HG03520 (cell line): Measurements from ENCODE around the gene AOC2.
"Not testable (repeated sequence)": the region's sequence is repeated elsewhere in the genome, so short reads cannot be mapped to it uniquely, and the experiment has no call there.

ENCODE experiments used
- ATAC-seq: cut with Tn5 transposase; IDR thresholded peaks from one replicate; pipeline ENCODE4 v1.9.1; 2021; ENCODE audit warnings: mild to moderate bottlenecking, moderate library complexity; ENCODE audit not compliant: unreplicated experiment

The AOC2 gene

DNA sequence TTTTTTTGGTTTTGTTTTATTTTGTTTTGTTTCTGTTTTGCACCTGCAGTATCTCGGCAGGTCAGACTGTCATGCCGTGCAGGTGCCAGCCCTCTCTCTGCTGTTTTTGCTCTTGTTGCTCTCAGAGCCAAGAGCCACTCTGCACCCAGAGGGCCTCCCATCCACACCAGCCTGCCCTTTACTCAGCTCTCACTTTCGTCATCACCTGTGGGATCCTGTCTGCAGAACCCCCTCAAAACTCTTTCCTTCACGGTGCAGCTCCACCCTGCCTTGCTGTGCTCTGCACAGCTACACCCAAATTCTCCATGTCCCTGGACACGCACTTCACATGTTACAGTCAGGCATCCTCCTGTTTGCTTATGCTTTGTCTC is 9.2 kb downstream of the AOC2 start:
- no peak for ATAC-seq

DNA sequence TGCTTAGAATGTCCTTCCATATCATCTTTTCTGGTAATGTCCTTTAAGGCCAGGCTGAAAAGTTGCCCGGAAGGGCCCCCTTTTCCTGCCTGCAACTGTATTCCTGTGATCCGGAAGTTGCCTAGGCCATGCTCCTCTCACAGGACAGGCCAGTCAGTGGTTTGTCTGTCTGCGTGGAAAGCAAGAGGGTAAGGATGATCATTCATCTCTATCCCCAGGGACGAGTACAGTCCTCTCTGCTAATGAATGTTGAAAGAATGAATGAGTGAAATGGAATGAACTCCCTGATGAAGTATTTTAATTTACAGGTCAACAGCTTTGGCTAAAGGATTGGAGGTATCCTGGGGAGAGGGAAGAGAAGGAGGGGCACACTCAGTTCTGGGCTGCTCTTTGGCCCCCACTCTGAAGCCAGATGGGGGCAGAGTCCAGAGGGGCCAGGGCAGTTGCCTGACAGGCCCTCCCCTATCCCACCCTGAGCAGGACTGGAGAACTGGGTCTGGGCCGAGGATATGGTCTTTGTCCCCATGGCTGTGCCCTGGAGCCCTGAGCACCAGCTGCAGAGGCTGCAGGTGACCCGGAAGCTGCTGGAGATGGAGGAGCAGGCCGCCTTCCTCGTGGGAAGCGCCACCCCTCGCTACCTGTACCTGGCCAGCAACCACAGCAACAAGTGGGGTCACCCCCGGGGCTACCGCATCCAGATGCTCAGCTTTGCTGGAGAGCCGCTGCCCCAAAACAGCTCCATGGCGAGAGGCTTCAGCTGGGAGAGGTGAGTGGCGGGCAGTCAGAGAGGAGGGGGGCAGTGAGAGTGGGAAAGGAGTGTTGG is 9.8 kb downstream of the AOC2 start:
- ATAC-seq = no peak

DNA sequence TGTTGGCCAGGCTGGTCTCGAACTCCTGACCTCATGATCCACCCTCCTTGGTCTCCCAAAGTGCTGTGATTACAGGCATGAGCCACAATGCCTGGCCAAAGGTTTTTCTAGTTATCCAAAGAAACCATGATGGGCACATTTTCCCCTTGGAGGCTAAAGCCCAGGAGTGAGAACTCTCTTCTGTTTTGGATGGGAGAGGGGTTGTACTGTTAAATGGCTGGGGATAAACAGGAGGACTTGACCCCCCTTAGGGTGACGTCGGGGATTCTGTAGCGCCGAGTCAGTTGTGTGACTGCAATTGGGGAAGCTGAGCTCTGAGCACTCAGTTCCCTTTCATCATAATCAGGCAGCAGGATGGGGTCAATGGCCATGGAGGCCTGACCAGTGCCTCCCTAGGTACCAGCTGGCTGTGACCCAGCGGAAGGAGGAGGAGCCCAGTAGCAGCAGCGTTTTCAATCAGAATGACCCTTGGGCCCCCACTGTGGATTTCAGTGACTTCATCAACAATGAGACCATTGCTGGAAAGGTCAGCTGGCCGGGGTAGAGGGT is 10.7 kb downstream of the AOC2 start:
- no peak for ATAC-seq

DNA sequence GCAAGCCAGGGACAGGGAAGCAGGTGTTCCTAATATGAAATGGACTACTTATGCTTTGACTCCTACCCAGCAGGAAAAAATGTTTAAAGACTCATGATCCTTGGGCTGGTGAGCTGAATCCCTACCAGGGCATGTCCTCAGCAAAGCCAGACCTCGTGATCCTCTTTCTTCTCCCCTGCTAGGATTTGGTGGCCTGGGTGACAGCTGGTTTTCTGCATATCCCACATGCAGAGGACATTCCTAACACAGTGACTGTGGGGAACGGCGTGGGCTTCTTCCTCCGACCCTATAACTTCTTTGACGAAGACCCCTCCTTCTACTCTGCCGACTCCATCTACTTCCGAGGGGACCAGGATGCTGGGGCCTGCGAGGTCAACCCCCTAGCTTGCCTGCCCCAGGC is 11.7 kb downstream of the AOC2 start:
- not testable (repeated sequence) for ATAC-seq

DNA sequence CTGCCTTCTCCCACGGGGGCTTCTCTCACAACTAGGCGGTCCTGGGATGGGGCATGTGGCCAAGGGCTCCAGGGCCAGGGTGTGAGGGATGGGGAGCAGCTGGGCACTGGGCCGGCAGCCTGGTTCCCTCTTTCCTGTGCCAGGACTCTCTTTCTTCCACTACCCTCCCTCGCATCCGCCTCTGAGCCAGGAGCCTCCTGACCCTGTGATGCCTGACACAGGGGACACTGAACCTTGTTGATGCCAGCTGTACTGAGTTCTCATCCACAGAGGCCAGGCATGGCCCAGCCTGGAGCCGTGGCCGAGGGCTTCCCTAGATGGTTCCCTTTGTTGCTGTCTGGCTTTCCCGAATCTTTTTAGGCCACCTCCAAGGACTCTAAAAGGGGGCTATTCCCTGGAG is 12.1 kb downstream of the AOC2 start:
- ATAC-seq = not testable (repeated sequence)

DNA sequence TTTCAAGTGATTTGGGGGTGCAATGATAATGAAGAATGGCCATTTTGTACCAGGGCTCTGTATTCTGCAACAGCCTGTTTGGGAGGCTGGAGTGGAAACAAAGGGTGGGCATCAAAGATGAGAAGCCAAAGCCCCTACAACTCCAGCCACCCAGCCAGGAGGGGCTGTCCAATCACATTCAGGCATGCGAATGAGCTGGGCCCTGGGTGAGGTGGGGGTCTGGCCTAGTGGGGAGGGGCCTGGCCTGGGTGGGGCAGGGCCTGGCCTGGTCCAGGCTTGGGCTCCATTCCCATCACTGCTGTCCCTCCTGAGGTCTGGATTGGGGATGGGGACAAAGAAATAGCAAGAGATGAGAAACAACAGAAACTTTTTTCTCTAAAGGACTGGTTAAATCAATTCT is 13.0 kb downstream of the AOC2 start:
- no peak for ATAC-seq

DNA sequence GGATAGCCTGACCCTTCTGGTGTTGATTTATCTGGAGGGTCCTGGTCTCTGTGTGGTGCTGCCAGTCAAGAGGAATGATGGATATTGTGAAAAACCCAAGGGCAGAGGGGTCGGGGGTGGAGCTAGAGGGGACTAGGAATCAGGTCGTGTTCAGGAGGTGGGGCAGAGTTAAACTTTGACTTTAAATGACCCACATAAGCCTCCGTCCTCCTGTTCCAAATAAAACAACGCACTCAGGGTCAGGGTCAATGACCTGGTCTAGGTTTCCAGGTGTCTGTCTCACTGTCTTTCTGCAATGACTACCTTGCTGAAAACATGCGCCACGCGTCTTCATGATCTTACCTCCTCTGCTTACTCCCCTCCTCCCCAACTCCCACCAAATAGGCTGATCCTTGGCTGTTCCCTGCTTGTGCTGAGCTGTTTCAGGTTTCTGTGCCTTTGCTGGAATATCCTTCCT is 21.3 kb downstream of the AOC2 start:
- no peak for ATAC-seq

DNA sequence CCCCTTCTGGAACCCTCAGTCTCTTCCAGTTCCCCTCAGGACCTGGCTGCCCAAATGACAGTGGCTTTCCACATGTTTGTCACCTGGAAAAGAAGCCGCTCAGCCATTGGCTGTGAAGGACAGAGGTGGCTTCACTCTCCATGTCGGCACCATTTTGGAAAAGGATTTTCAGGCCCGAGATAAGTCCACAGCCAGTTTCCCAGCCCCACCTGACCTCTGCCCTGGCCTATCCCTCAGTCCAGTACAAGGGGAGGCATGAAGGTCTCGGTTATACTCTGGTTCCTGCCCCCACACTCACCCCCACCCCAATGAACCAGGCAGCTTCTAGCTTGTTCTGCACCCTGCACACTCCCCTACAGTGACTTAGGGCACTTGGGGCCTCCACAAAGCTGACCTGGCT is 21.8 kb downstream of the AOC2 start:
- ATAC-seq = no peak

DNA sequence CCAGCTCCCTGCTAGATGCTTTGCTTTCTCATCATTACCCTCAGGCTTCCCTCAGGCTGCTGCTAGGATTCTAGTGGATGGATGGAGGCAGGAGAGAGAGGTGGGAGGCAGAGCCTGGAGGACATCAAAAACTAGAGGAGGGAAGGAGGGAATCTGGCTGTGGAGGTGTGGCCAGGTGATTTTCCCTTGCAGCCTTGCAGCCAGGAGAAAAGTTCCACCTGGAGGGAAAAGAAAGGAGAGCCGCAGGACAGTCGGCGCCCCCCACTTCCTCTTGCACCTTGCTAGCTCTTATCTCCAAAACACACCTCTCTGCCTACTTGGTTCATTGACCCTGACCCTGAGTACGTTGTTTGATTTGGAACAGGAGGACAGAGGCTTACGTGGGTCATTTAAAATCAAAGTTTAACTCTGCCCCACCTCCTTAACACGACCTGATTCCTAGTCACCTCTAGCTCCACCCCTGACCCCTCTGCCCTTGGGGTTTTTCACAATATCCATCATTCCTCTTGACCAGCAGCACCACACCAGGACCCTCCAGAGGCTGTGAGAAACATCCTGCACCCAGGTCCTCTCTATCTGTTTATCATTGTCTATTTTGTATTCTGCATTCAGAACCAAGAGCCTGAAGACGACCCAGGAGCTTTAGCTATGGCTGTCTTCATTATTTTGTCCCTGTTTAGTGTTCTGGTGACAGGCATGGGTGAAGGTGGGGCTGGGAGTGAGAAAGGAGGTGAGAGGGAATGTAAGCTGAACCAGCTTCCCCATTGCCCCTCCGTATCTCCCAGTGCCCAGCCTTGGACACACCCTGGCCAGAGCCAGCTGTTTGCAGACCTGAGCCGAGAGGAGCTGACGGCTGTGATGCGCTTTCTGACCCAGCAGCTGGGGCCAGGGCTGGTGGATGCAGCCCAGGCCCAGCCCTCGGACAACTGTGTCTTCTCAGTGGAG is 22.5 kb downstream of the AOC2 start:
- no peak for ATAC-seq

DNA sequence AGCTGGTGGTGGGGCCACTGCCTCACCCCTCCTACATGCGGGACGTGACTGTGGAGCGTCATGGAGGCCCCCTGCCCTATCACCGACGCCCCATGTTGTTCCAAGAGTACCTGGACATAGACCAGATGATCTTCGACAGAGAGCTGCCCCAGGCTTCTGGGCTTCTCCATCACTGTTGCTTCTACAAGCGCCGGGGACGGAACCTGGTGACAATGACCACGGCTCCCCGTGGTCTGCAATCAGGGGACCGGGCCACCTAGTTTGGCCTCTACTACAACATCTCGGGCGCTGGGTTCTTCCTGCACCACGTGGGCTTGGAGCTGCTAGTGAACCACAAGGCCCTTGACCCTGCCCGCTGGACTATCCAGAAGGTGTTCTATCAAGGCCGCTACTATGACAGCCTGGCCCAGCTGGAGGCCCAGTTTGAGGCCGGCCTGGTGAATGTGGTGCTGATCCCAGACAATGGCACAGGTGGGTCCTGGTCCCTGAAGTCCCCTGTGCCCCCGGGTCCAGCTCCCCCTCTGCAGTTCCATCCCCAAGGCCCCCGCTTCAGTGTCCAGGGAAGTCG is 23.4 kb downstream of the AOC2 start:
- not testable (repeated sequence) for ATAC-seq

DNA sequence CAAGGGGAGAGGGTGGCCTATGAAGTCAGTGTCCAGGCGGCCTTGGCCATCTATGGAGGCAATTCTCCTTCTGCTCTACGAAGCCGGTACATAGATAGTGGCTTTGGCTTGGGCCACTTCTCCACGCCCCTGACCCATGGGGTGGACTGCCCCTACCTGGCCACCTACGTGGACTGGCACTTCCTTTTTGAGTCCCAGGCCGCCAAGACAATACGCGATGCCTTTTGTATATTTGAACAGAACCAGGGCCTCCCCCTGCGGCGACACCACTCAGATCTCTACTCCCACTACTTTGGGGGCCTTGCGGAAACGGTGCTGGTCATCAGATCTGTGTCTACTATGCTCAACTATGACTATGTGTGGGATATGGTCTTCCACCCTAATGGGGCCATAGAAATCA is 24.0 kb downstream of the AOC2 start:
- no peak for ATAC-seq

DNA sequence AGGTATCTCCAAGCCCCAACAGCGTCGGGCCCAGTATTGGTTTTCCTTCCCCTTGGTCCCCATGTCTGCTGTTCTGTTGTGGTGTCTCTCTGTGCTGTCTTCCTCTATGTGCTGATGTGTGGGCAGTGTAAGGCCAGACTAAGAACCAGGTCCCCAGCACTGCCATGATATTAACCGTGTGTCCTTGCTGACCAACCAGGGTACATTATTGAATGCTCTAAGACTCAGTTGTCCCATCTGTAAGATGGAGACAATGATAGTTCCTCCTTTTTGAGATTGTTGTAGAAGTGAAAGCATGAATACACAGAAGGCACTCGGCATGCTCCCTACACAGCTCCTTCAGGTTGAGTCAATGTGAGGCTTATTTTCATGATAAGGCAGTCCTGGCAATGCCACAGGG is 27.3 kb downstream of the AOC2 start:
- ATAC-seq = no peak

DNA sequence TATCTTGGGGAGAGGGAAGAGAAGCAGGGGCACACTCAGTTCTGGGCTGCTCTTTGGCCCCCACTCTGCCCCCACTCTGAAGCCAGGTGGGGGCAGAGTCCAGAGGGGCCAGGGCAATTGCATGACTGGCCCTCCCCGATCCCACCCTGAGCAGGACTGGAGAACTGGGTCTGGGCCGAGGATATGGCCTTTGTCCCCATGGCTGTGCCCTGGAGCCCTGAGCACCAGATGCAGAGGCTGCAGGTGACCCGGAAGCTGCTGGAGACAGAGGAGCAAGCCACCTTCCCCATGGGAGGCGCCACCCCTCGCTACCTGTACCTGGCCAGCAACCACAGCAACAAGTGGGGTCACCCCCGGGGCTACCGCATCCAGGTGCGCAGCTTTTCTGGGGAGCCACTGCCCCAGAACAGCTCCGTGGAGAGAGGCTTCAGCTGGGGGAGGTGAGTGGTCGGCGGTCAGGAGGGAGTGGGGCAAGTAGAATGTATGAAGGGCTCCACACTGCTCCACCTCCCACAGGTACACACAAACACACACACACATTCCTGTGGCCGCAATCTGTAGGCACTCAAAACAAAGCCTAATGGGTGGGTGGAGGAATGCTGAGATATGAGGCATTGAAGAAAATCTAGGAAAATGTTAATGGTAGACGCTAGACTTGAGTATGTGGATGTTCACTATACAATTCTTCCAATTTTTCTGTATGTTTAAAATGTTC is 28.0 kb downstream of the AOC2 start:
- no peak for ATAC-seq

DNA sequence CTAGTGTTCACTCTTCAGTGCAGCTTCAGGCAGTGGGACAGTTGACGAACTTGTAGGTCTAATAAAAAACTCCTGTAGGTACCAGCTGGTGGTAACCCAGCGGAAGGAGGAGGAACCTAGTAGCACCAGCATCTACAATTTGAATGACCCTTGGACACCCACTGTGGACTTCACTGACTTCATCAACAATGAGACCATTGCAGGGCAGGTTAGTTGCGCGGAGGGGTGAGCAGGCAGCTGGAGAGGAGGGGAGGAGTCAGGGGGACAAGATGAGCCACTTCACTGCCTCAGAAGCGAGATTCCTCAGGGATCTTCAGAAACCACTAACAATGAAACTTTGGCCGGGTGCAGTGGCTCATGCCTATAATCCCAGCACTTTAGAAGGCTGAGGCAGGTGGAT is 28.9 kb downstream of the AOC2 start:
- no peak for ATAC-seq

DNA sequence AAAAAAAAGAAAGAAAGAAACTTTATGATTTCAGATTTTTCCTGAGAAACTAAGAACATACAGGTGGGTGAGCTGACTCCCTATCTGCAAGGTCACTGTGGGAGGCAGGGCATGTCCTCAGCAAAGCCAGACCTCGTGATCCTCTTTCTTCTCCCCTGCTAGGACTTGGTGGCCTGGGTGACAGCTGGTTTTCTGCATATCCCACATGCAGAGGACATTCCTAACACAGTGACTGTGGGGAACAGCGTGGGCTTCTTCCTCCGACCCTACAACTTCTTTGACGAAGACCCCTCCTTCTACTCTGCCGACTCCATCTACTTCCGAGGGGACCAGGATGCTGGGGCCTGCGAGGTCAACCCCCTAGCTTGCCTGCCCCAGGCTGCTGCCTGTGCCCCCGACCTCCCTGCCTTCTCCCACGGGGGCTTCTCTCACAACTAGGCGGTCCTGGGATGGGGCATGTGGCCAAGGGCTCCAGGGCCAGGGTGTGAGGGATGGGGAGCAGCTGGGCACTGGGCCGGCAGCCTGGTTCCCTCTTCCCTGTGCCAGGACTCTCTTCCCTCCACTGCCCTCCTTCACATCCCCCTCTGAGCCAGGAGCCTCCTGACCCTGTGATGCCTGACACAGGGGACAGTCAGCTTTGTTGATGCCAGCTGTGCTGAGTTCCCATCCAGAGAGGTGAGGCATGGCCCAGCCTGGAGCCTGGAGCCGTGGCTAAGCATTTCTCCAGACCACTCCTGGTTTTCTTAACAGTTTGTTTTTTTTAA is 29.7 kb downstream of the AOC2 start:
- ATAC-seq = not testable (repeated sequence)

DNA sequence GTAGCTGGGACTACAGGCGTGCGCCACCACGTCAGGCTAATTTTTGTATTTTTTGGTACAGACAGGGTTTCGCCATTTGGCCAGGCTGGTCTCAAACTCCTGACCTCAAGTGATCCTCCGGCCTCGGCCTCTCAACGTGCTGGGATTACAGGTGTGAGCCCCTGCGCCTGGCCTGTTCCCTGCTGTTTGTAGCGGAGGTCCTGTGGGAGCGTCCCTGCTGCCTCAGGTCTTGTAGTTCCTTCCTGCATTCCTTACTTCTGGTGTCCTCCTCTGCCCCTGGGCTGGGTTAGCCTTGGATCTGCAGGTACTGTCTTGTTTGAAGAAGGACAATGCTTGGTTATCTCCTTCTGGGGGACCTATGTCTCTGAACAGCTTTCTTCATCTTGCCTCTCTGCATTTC is 32.7 kb downstream of the AOC2 start:
- no peak for ATAC-seq

DNA sequence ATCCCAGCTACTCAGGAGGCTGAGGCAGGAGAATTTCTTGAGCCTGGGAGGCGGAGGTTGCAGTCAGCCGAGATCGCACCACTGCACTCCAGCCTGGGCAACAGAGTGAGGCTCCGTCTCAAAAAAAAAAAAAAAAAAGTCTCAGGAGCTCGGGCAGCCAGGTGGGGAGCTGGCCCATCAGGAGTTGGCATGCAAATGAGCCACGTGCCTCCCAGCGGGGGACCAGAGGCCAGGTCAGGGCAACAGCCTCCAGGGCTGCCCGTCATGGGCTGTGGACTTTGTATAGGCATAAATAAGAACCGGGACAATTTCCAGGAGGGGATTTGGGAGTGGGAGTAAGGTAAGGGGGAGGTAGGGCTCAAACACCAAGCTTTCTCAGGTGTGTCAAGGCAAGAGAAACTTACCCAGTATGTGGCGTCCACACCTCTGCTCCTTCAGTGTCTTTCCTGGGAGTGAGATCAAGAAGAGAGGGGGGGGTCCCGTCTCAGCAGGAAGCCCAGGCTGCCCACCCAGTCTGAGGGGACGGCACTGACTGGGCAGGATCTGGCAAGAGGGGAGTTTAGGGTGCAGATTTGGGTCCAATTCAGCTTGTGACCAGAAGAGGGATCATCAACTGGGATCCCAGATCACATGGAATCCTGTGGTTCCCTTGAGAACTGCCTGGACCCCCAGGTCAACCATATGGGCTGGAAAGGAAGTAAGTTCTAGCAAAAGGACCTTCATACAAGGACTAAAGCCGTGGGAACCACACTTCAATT is 33.9 kb downstream of the AOC2 start:
- ATAC-seq = no peak

DNA sequence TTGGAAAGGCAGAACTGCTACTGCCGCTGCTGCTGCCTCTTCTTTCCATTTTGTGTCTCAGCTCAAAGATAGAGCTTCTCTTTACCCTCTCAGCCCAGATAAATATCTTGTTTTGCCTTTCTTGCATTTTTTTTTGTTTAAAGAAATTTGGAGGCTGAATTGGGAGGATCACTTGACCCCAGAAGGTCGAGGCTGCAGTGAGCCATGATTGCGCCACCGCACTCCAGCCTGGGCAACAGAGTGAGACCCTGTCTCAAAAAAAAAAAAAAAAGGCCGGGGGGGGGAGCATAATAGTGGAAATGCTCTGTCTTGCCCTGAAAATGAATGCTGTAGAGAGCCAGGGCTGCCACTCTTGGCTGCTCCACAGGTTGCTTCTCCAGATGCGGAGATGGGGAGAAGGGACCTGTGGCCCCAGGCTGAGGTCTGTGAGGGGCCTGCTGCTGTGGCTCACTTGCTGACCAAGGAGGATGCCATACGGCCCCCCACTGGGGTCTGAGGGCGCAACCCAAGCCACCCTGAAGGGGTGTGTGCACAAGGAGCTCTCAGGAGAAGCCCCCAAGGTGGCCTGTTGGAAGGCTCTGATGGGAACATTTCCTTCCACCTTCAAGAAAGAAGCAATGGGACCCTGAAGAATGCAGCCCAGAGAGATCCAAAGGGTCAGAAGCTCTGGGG is 34.7 kb downstream of the AOC2 start:
- ATAC-seq = no peak

DNA sequence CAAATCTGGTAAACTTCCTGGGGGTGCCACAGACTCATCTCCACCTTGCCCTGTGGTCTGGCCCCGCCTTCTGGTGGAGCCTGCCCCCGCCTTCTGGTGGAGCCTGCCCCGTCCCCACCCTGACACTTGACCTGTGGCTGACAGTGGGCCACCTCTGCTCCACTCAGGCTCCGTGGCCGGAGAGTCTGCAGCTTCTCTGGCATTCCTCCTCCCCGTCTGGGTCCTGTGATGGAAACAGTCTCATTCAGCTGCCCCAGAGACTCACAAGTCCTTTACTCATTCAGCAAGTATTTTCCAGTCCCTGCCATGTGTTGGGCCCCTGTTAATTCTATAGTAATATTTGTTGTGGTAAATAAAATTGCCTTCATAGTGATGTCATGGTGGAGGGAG is 35.2 kb downstream of the AOC2 start:
- no peak for ATAC-seq
